GM18873 (cell line): Measurements from ENCODE around the gene SUPT6H.
"Not testable (repeated sequence)": the region's sequence is repeated elsewhere in the genome, so short reads cannot be mapped to it uniquely, and the experiment has no call there.

Source experiments
- ATAC-seq: cut with Tn5 transposase; IDR thresholded peaks from one replicate; pipeline ENCODE4 v1.9.1; 2021; ENCODE audit warnings: mild to moderate bottlenecking, moderate library complexity, moderate number of reproducible peaks; ENCODE audit not compliant: unreplicated experiment, low FRiP score

Gene SUPT6H

GRCh38 chr17:28646039-28646754, 15.8 kb upstream of the SUPT6H start:
- ATAC-seq: no peak

- ATAC-seq: no peak
These were observed 13.3 kb upstream of the SUPT6H start for GRCh38 chr17:28648698-28649097.

- no peak for ATAC-seq
These were observed 6.8 kb upstream of the SUPT6H start for GRCh38 chr17:28655160-28655559.

- no peak for ATAC-seq
These were observed 4.2 kb upstream of the SUPT6H start for GRCh38 chr17:28657756-28658155.

GRCh38 chr17:28658342-28658741, 3.7 kb upstream of the SUPT6H start:
- ATAC-seq: not testable (repeated sequence)

GRCh38 chr17:28658766-28659496, 3.1 kb upstream of the SUPT6H start:
- ATAC-seq: not testable (repeated sequence)

GRCh38 chr17:28659497-28659881, 2.5 kb upstream of the SUPT6H start:
- not testable (repeated sequence) for ATAC-seq

- ATAC-seq: no peak
These were observed 473 bp downstream of the SUPT6H start for GRCh38 chr17:28662527-28662829.

- ATAC-seq: no peak
These were observed 1.7 kb downstream of the SUPT6H start for GRCh38 chr17:28663723-28664122.

- no peak for ATAC-seq
These were observed 4.0 kb downstream of the SUPT6H start for GRCh38 chr17:28665994-28666393.

GRCh38 chr17:28667870-28668269, 5.9 kb downstream of the SUPT6H start:
- no peak for ATAC-seq

GRCh38 chr17:28669918-28670317, 7.9 kb downstream of the SUPT6H start:
- no peak for ATAC-seq

- no peak for ATAC-seq
These were observed 13.5 kb downstream of the SUPT6H start for GRCh38 chr17:28675490-28675889.

GRCh38 chr17:28675980-28676379, 14.0 kb downstream of the SUPT6H start:
- no peak for ATAC-seq

- ATAC-seq: no peak
These were observed 20.6 kb downstream of the SUPT6H start for GRCh38 chr17:28682655-28683054.

GRCh38 chr17:28684963-28685362, 23.0 kb downstream of the SUPT6H start:
- no peak for ATAC-seq

GRCh38 chr17:28685366-28685765, 23.4 kb downstream of the SUPT6H start:
- no peak for ATAC-seq

- ATAC-seq: no peak
These were observed 24.3 kb downstream of the SUPT6H start for GRCh38 chr17:28686296-28686695.

- ATAC-seq: no peak
These were observed 26.5 kb downstream of the SUPT6H start for GRCh38 chr17:28688481-28688880.

GRCh38 chr17:28689011-28689410, 27.0 kb downstream of the SUPT6H start:
- no peak for ATAC-seq

GRCh38 chr17:28693869-28694268, 31.9 kb downstream of the SUPT6H start:
- no peak for ATAC-seq

- no peak for ATAC-seq
These were observed 36.4 kb downstream of the SUPT6H start for GRCh38 chr17:28698253-28698941.
